Dendritic cell treated with granulocyte-macrophage colony-stimulating factor and Interleukin-4, amounts not matched to agents 40 ng/mL and 50 ng/mL, for 4 days (primary cell): ENCODE data around the gene RANBP3.
A peak's percentile ranks its signal among the peaks of the same experiment; 100 is the strongest.

ENCODE experiments used
- H3K27ac Mint-ChIP-seq: one replicate; pipeline ENCODE4 v1.8.0; 2022; ENCODE audit warnings: mild to moderate bottlenecking, mixed read lengths
- H3K27me3 Mint-ChIP-seq: one replicate; pipeline ENCODE4 v1.8.0; 2022; ENCODE audit warnings: mild to moderate bottlenecking, mixed read lengths
- H3K36me3 Mint-ChIP-seq: one replicate; pipeline ENCODE4 v1.8.0; 2022; ENCODE audit warnings: low read depth, mixed read lengths
- H3K4me1 Mint-ChIP-seq: one replicate; pipeline ENCODE4 v1.8.0; 2022; ENCODE audit warnings: low read depth, mixed read lengths
- H3K4me3 Mint-ChIP-seq: one replicate; pipeline ENCODE4 v1.8.0; 2022; ENCODE audit warnings: mild to moderate bottlenecking, moderate library complexity, mixed read lengths
- H3K9me3 Mint-ChIP-seq: one replicate; pipeline ENCODE4 v1.8.0; 2022; ENCODE audit warnings: mixed read lengths
- intact Hi-C: fragments of 100-400 bp; cut with micrococcal nuclease; formaldehyde crosslinking; loops from one replicate; pipeline ENCODE4 v1.15.0; 2022

RANBP3 gene

DNA sequence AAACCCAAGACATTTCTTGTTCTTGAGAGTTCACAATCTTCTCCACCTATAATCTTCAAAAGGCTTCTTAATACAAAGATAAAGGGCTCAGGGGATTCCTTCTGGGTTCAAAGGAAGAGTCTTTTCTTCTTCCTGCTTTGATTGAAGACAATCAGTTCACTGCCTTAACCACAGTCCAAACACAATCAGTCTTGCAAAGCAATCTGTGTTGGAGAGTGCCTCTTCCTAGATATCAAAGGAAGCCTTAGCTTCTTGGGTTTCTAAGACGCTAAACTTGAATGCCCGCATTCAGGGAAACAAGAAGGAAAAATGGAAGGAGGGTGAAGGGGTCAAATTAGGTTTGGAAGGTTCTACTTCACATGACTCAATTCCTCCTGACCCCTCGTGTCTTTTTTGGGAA, 27.2 kb downstream of the RANBP3 start:
- H3K27ac Mint-ChIP-seq: peak overlapping the region; percentile 91
- no peaks in the 10 kb centered on the region for H3K9me3 Mint-ChIP-seq
- peak overlapping the region; percentile 72 for H3K4me3 Mint-ChIP-seq
- H3K27me3 Mint-ChIP-seq: no peaks in the 10 kb centered on the region
- H3K36me3 Mint-ChIP-seq: peaks cover 45% of the 10 kb centered on the region
- H3K4me1 Mint-ChIP-seq: peaks cover 98% of the 10 kb centered on the region
- intact Hi-C loops: no loop called here

DNA sequence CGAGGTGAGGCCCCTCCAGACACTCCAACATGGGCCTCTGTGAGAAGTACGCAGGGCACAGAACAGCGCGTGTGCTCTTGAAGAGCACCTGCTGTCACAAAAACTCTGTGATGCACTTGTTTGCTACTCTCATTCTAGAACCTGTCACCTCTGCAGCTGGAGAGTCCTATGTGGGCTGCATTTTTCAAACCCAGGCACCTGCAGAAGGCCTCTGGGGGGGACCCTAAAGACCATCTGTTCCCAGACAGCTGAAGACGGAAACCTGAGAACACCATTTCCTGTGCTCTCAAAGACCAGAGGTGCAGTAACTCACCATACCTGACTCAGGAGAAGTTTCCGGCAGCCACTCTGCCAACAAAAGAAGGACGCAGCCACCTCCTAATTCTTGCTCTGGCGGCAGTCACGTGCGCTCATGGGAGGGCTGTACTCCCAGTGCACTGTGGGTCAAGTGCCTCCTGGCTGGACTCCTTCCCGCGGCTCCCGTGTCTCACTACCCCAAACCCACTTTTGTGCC, 28.1 kb downstream of the RANBP3 start:
- H3K9me3 Mint-ChIP-seq: no peaks in the 10 kb centered on the region
- H3K4me1 Mint-ChIP-seq: peaks cover 91% of the 10 kb centered on the region
- H3K36me3 Mint-ChIP-seq: peaks cover 54% of the 10 kb centered on the region
- peak overlapping the region; percentile 91 for H3K27ac Mint-ChIP-seq
- intact Hi-C loops: no loop called here
- H3K4me3 Mint-ChIP-seq: peak overlapping the region; percentile 43
- H3K27me3 Mint-ChIP-seq: no peaks in the 10 kb centered on the region

- no peak overlapping the region for H3K4me3 Mint-ChIP-seq
- peak overlapping the region; percentile 91 for H3K27ac Mint-ChIP-seq
- H3K4me1 Mint-ChIP-seq: peaks cover 82% of the 10 kb centered on the region
- H3K27me3 Mint-ChIP-seq: no peaks in the 10 kb centered on the region
- intact Hi-C loops: no loop called here
- peaks cover 57% of the 10 kb centered on the region for H3K36me3 Mint-ChIP-seq
- no peaks in the 10 kb centered on the region for H3K9me3 Mint-ChIP-seq
These were observed 29.0 kb downstream of the RANBP3 start for GRCh38 chr19:5948752-5949564.

- no peaks in the 10 kb centered on the region for H3K9me3 Mint-ChIP-seq
- H3K27me3 Mint-ChIP-seq: no peaks in the 10 kb centered on the region
- H3K4me3 Mint-ChIP-seq: peak overlapping the region; percentile 69
- intact Hi-C loops: loop anchor here (2.0 kb wide), 1 partner anchor 15 kb away; no protein-coding TSS in a partner anchor
- peaks cover 58% of the 10 kb centered on the region for H3K36me3 Mint-ChIP-seq
- peaks cover 67% of the 10 kb centered on the region for H3K4me1 Mint-ChIP-seq
- peak overlapping the region; percentile 91 for H3K27ac Mint-ChIP-seq
These were observed 30.5 kb downstream of the RANBP3 start for GRCh38 chr19:5947435-5947834.

GRCh38 chr19:5943623-5944022, 34.3 kb downstream of the RANBP3 start:
- Mint-ChIP-seq H3K36me3 (peaks cover 74% of the 10 kb centered on the region), H3K4me3 (no peak overlapping the region), H3K4me1 (peaks cover 29% of the 10 kb centered on the region), H3K9me3 (no peaks in the 10 kb centered on the region), H3K27ac (no peak overlapping the region), H3K27me3 (no peaks in the 10 kb centered on the region)
- intact Hi-C loops: no loop called here

- intact Hi-C loops: no loop called here
- peaks cover 80% of the 10 kb centered on the region for H3K36me3 Mint-ChIP-seq
- H3K27me3 Mint-ChIP-seq: no peaks in the 10 kb centered on the region
- H3K4me3 Mint-ChIP-seq: no peak overlapping the region
- H3K27ac Mint-ChIP-seq: no peak overlapping the region
- no peaks in the 10 kb centered on the region for H3K9me3 Mint-ChIP-seq
- peaks cover 23% of the 10 kb centered on the region for H3K4me1 Mint-ChIP-seq
These were observed 34.9 kb downstream of the RANBP3 start for GRCh38 chr19:5943045-5943444.

DNA sequence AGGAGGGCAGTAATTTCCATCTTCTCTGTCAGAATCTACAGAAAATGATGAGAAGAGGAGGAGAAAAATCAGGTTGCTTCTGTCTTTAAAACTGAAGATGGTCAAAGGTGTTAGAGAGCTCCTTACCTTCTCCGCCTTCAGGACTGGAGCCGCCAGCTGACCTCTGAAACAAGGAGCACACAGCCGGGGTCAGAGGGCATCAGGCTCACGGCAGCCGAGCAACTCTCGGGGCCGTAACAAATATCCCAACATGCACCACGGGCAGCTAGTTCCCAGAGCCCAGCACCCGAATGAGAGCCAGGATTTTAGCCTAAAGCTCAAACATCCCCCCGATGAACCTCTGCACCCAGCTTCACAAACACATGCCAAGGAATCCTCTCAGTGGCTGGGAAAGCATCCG, 36.3 kb downstream of the RANBP3 start:
- H3K4me3 Mint-ChIP-seq: no peak overlapping the region
- no peak overlapping the region for H3K27ac Mint-ChIP-seq
- no peaks in the 10 kb centered on the region for H3K9me3 Mint-ChIP-seq
- intact Hi-C loops: no loop called here
- H3K4me1 Mint-ChIP-seq: peaks cover 9% of the 10 kb centered on the region
- peaks cover 88% of the 10 kb centered on the region for H3K36me3 Mint-ChIP-seq
- no peaks in the 10 kb centered on the region for H3K27me3 Mint-ChIP-seq

- no peaks in the 10 kb centered on the region for H3K4me1 Mint-ChIP-seq
- H3K27ac Mint-ChIP-seq: no peak overlapping the region
- no peaks in the 10 kb centered on the region for H3K27me3 Mint-ChIP-seq
- peaks cover 89% of the 10 kb centered on the region for H3K36me3 Mint-ChIP-seq
- H3K9me3 Mint-ChIP-seq: no peaks in the 10 kb centered on the region
- no peak overlapping the region for H3K4me3 Mint-ChIP-seq
- intact Hi-C loops: no loop called here
These were observed 37.4 kb downstream of the RANBP3 start for GRCh38 chr19:5940260-5941208.

- H3K4me3 Mint-ChIP-seq: no peak overlapping the region
- no peak overlapping the region for H3K27ac Mint-ChIP-seq
- H3K9me3 Mint-ChIP-seq: no peaks in the 10 kb centered on the region
- no peaks in the 10 kb centered on the region for H3K4me1 Mint-ChIP-seq
- intact Hi-C loops: no loop called here
- H3K36me3 Mint-ChIP-seq: peaks cover 98% of the 10 kb centered on the region
- no peaks in the 10 kb centered on the region for H3K27me3 Mint-ChIP-seq
These were observed 40.4 kb downstream of the RANBP3 start for GRCh38 chr19:5937550-5937949.

DNA sequence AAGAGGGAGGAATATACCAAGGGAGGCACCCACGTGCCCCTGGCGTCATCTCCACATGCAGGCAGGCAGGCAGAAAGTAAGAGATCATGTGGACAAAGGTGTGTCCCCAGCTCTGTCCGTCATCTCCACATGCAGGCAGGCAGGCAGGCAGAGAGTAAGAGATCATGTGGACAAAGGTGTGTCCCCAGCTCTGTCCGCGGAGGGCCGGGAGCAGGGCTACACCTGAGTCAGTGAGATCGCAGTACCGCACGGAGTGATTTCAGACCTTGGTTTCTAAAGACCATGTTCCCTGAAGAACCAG, 41.7 kb downstream of the RANBP3 start:
- intact Hi-C loops: no loop called here
- no peak overlapping the region for H3K27ac Mint-ChIP-seq
- no peaks in the 10 kb centered on the region for H3K9me3 Mint-ChIP-seq
- no peak overlapping the region for H3K4me3 Mint-ChIP-seq
- H3K4me1 Mint-ChIP-seq: no peaks in the 10 kb centered on the region
- no peaks in the 10 kb centered on the region for H3K27me3 Mint-ChIP-seq
- peaks cover 100% of the 10 kb centered on the region for H3K36me3 Mint-ChIP-seq

- no peaks in the 10 kb centered on the region for H3K4me1 Mint-ChIP-seq
- intact Hi-C loops: no loop called here
- no peak overlapping the region for H3K27ac Mint-ChIP-seq
- H3K36me3 Mint-ChIP-seq: peaks cover 100% of the 10 kb centered on the region
- no peaks in the 10 kb centered on the region for H3K9me3 Mint-ChIP-seq
- H3K4me3 Mint-ChIP-seq: no peak overlapping the region
- no peaks in the 10 kb centered on the region for H3K27me3 Mint-ChIP-seq
These were observed 42.3 kb downstream of the RANBP3 start for GRCh38 chr19:5935473-5936291.

DNA sequence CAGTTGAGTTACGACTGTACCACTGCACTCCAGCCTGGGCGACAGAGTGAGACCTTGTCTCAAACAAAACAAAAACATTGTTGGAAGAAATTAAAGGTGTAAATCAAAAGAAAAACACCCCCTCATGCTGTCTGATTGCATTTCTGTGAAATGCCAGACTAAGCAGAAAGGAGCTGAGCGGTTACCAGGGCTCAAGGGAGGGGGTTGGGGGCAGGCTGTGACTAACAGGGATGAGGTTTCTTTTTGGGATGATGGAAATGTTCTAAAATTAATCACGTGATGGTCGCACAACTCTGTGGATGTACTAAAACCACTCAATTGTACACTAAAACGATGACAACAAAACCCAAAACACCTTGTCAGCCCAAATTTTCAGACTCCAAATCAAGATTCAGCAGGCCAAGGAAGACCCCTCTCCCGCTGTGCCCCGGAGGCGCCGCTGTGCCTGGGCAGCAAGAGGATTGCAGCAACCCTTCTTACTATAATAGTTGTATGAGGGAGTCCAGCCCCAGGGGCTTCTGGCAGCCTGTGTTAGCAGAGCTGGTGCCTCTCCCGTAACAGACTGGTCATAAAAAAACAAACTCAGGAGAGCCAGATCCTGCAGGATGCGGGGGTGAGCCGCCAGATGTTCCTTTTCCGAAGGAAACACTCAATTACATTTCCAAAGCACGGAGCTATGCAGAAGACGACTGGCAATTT, 43.0 kb downstream of the RANBP3 start:
- Mint-ChIP-seq H3K4me1 (no peaks in the 10 kb centered on the region), H3K9me3 (no peaks in the 10 kb centered on the region), H3K27ac (no peak overlapping the region), H3K27me3 (no peaks in the 10 kb centered on the region), H3K4me3 (no peak overlapping the region), H3K36me3 (peaks cover 100% of the 10 kb centered on the region)
- intact Hi-C loops: no loop called here

GRCh38 chr19:5934069-5934401, 43.9 kb downstream of the RANBP3 start:
- Mint-ChIP-seq H3K27ac (no peak overlapping the region), H3K4me3 (no peak overlapping the region), H3K27me3 (no peaks in the 10 kb centered on the region), H3K36me3 (peaks cover 100% of the 10 kb centered on the region), H3K9me3 (no peaks in the 10 kb centered on the region), H3K4me1 (no peaks in the 10 kb centered on the region)
- intact Hi-C loops: no loop called here
